Mucosa of descending colon (tissue), 3 donors: Measurements from ENCODE around the gene OR52N5. TPM values are rescaled to one million over a fixed set of nuclear protein-coding genes. Genes with fewer than 3 reads are reported as not detected.

Experiments
- ATAC-seq: fragments of 200-7000 bp; cut with Tn5 transposase; one replicate; pipeline ENCODE4 v1.9.1; 2020; ENCODE audit warnings: mild to moderate bottlenecking, moderate library complexity
- DNase-seq, 3 donors: peaks; one replicate each; pipeline ENCODE4 v3.0.0-alpha.2; 2020
- H3K36me3 ChIP-seq: fragments of 200-600 bp; one replicate; pipeline ENCODE4 v1.8.0; 2021; ENCODE audit warnings: low read depth, mild to moderate bottlenecking
- H3K4me1 ChIP-seq: fragments of 200-600 bp; one replicate; pipeline ENCODE4 v1.8.0; 2021; ENCODE audit warnings: low read depth, mild to moderate bottlenecking
- H3K4me3 ChIP-seq: fragments of 200-600 bp; one replicate; pipeline ENCODE4 v1.8.0; 2021; ENCODE audit warnings: mild to moderate bottlenecking
- H3K9me3 ChIP-seq: fragments of 200-600 bp; one replicate; pipeline ENCODE4 v1.8.0; 2021; ENCODE audit warnings: mild to moderate bottlenecking
- intact Hi-C, 2 donors: fragments of 100-400 bp; cut with DNase I in 1 of 2; cut with micrococcal nuclease in 1 of 2; formaldehyde crosslinking; loops; one replicate each; pipeline versions ENCODE4 v1.11.0 to v1.11.1; 2022; cut with DNase I, micrococcal nuclease
- long read RNA-seq, 2 donors: library from polyadenylated mRNA; unstranded; transcript quantifications; one replicate each; pipeline ENCODE4 v2.0.0, GENCODE V29; 2019 to 2021
- total RNA-seq, 3 donors: library from RNA; stranded (reverse); fragmentation: NEBNext Ultra II Directional in 2 of 3; extraction: Animal tissue kit (Norgen Biotek cat#: 25700) in 2 of 3; gene quantifications; one replicate each; pipeline versions ENCODE4 v1.2.1 to v1.2.4, GENCODE V29; 2021 to 2023
- TF ChIP-seq, protein P1 (sequence below): fragments of 200-600 bp; IDR thresholded peaks from one replicate; pipeline ENCODE4 v1.8.0; 2022; ENCODE audit warnings: antibody characterized with exemption, mild to moderate bottlenecking
- donor health status: DM: no; HTN: no; CAD: no; lungs with moderate emphysema.
- donor health status: DM: no; HTN: no; CAD: no.
- donor health status: DM: no; HTN: yes; CAD: no.

OR52N5 gene
- not detected for total RNA-seq
- long read RNA-seq, donor 1 = 0 reads
- long read RNA-seq, donor 2 = 0 reads

GRCh38 chr11:5783255-5783654 lies at the start of gene OR52N5:
TSS of gene OR52N5 (minus strand) at chr11:5783355. CDS start at chr11:5778634, 4,721 bp downstream.
- H3K9me3 ChIP-seq = no peaks in the 10 kb centered on the region
- ATAC-seq (no peak), DNase-seq (no peak)
- TF ChIP-seq, protein P1, sequence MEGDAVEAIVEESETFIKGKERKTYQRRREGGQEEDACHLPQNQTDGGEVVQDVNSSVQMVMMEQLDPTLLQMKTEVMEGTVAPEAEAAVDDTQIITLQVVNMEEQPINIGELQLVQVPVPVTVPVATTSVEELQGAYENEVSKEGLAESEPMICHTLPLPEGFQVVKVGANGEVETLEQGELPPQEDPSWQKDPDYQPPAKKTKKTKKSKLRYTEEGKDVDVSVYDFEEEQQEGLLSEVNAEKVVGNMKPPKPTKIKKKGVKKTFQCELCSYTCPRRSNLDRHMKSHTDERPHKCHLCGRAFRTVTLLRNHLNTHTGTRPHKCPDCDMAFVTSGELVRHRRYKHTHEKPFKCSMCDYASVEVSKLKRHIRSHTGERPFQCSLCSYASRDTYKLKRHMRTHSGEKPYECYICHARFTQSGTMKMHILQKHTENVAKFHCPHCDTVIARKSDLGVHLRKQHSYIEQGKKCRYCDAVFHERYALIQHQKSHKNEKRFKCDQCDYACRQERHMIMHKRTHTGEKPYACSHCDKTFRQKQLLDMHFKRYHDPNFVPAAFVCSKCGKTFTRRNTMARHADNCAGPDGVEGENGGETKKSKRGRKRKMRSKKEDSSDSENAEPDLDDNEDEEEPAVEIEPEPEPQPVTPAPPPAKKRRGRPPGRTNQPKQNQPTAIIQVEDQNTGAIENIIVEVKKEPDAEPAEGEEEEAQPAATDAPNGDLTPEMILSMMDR = no peak
- H3K4me3 ChIP-seq = no peak within 1 kb of the TSS
- H3K4me1 ChIP-seq = no peaks in the 10 kb centered on the region
- no peaks in the 10 kb centered on the region for H3K36me3 ChIP-seq
- intact Hi-C loops = no loop called here

DNA sequence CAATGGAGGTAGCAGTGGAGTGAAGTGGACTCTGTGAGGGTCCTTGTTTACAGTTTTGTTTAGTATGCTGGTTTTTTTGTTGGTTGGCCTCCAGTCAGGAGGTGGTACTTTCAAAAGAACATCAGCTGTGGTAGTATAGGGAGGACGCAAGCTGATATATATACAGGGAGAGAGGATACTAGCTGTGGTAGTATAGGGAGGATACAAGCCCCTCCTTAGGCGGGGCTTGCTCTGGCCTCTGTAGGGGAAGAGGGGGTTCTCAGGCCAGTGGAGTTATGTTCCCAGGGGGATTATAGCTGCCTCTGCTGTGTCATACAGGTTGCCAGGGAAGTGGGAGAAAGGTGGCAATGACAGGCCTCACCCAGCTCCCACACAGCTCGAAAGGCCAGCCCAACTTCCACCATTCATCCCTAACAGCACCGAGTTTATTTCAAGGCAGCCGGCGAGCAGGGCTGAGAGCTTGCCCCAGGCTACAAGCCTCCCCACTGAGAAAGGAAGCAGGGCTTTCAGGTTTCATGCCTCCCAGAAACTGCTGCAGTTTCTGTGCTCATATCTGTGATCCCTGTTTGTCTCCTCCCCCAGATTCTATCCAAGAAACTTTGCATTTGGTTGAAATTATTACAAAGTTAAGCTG lies 48.2 kb upstream of the OR52N5 start:
- no peak for DNase-seq
- TF ChIP-seq, protein P1 = no peak
- no peak for ATAC-seq
- Histone ChIP-seq H3K36me3 (no peaks in the 10 kb centered on the region), H3K4me1 (no peaks in the 10 kb centered on the region), H3K9me3 (no peaks in the 10 kb centered on the region), H3K4me3 (no peak overlapping the region)
- intact Hi-C loops = no loop called here

DNA sequence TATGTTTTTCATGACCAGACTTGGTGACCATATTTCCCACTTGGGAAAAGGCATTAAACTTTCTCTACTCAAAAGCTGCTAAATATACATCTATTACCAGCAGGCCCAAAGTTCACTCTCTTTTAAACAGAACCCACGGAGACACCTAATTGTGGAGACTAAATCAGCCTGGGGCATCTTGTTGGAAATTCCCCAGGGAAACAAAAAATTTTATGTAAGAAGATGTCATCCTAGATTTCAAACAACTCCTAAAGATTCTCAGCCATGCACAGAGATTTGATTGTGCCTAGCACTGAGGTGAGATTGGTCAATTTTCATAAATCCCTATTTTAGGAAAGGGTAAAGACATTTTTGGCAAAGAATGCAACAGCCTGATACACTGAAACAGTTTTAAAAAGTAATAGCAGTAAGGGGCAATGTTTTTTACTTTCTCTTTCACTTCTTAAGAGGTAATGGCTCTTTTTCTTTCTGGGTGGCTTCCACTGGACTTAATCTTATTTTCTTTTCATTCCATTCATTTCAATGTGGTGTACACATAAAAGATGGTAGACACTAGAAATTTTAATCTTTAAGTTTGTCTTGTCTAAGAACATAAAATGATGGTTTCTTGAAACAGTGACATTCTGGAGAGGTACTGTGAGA lies 35.2 kb upstream of the OR52N5 start:
- TF ChIP-seq, protein P1 = no peak
- Histone ChIP-seq H3K4me3 (no peak overlapping the region), H3K36me3 (no peaks in the 10 kb centered on the region), H3K4me1 (no peaks in the 10 kb centered on the region), H3K9me3 (no peaks in the 10 kb centered on the region)
- no peak for DNase-seq
- intact Hi-C loops = no loop called here
- no peak for ATAC-seq

DNA sequence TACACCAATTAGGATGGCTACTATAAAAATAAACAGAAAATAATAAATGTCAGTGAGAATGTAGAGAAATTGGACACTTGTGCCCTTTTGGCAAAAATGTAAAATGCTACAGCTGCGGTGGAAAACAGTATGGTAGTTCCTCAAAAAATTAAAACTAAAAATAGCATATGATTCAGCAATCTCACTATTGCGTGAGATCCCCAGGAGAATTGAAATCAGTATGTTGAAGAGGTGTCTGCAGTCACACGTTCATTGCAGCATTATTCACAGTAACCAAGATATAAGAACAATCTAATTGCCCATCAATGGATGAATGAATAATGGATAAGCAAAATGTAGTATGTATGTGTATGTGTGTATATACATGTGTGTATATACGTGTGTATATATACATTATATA lies 32.4 kb upstream of the OR52N5 start:
- no peak for ATAC-seq
- intact Hi-C loops = no loop called here

DNA sequence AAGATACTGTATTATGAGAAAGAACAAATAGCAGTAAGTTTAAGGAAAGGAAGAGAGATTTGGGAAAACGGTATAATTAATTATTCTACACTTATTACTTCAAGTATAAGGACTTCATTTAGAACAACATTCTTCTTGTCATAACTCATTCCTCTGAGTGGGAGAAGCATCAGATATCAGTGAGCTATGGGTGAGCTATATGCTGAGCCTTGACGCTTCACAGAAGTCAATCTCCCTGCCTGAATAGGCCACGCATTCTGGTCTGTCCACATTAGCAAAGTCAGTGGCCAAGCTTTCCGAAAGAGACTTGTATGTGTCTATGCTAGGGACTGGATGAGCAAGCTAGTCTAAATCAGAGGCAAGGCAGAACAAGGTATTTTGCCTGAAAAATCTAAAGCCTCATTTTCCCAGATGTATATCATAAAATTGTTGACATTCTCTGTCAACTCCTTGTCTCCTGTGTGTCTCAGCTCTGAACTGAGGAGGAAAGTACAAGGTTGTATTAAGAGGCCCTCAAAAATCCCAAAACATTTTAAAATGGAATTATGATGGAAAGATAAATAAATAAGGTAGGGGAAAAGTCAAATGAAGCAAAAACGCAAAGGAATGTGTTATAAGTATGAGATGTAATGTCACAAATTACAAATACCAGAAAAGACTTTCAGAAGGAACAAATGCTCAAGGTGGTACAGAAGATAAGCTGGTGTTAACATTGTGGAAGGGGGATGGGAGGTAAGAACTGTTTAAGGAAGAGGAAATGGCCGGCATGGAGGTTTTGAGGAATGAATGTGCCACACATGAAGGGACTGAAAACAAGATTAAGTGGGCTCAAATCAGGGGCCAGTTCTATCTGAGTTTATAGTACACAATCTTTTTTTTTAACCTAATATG lies 27.0 kb upstream of the OR52N5 start:
- DNase-seq (no peak), ATAC-seq (no peak)
- intact Hi-C loops = loop anchor here (5.0 to 10.0 kb wide), 3 partner anchors 333 to 688 kb away; no protein-coding TSS in a partner anchor

More for the DNA sequence above, 32.4 kb upstream of the OR52N5 start:
- H3K36me3 ChIP-seq = no peaks in the 10 kb centered on the region
- H3K4me1 ChIP-seq = no peaks in the 10 kb centered on the region
- H3K4me3 ChIP-seq = no peak overlapping the region
- TF ChIP-seq, protein P1 = no peak
- H3K9me3 ChIP-seq = no peaks in the 10 kb centered on the region
- DNase-seq = no peak

More for the DNA sequence above, 27.0 kb upstream of the OR52N5 start:
- TF ChIP-seq, protein P1 = no peak
- Histone ChIP-seq H3K4me1 (no peaks in the 10 kb centered on the region), H3K4me3 (no peak overlapping the region), H3K9me3 (no peaks in the 10 kb centered on the region), H3K36me3 (no peaks in the 10 kb centered on the region)
